ENCODE results near the gene MFRP.
A peak's percentile ranks its signal among the peaks of the same experiment; 100 is the strongest.

MFRP gene

GRCh38 chr11:119381181-119381988 lies 34.9 kb upstream of the MFRP start, which contains the start of gene USP2:
Gene USP2 (minus strand): TSS chr11:119381690. CDS start chr11:119373480, 8,210 bp downstream.
- H3K27me3 ChIP-seq (ENCODE audit: insufficient read depth, low read length, poor library complexity, severe bottlenecking), result no peaks in the 10 kb centered on the region
- H3F3A ChIP-seq (ENCODE audit: low read depth), result no peaks in the 10 kb centered on the region
- peak within 1 kb of the TSS; percentile 78 for H3K4me3 ChIP-seq (ENCODE audit: low read length, poor library complexity, severe bottlenecking)
- H3K4me2 ChIP-seq (ENCODE audit: low read depth, low read length, poor library complexity, severe bottlenecking), result peak within 1 kb of the TSS; percentile 78
- H2AFZ ChIP-seq (ENCODE audit: low read length), result peak within 1 kb of the TSS; percentile 92
- no peaks in the 10 kb centered on the region for H3K9me2 ChIP-seq (replicated peaks; ENCODE audit: low read depth, low read length)
- H4K20me1 ChIP-seq (ENCODE audit: insufficient read depth, low read length, poor library complexity, severe bottlenecking), result no peaks in the 10 kb centered on the region
- H3K9ac ChIP-seq (ENCODE audit: low read depth, low read length, poor library complexity, severe bottlenecking), result peak within 1 kb of the TSS; percentile 67
- no peaks in the 10 kb centered on the region for H3K36me3 ChIP-seq (ENCODE audit: insufficient read depth, low read length)
- H3K4me1 ChIP-seq (ENCODE audit: insufficient read depth, low read length, poor library complexity, severe bottlenecking), result peaks cover 21% of the 10 kb centered on the region
- H3K9me3 ChIP-seq (ENCODE audit: insufficient read depth, low read depth, low read length), result no peaks in the 10 kb centered on the region
- no peaks in the 10 kb centered on the region for H3K79me2 ChIP-seq (ENCODE audit: insufficient read depth, low read length)
- TF ChIP-seq, protein P1, sequence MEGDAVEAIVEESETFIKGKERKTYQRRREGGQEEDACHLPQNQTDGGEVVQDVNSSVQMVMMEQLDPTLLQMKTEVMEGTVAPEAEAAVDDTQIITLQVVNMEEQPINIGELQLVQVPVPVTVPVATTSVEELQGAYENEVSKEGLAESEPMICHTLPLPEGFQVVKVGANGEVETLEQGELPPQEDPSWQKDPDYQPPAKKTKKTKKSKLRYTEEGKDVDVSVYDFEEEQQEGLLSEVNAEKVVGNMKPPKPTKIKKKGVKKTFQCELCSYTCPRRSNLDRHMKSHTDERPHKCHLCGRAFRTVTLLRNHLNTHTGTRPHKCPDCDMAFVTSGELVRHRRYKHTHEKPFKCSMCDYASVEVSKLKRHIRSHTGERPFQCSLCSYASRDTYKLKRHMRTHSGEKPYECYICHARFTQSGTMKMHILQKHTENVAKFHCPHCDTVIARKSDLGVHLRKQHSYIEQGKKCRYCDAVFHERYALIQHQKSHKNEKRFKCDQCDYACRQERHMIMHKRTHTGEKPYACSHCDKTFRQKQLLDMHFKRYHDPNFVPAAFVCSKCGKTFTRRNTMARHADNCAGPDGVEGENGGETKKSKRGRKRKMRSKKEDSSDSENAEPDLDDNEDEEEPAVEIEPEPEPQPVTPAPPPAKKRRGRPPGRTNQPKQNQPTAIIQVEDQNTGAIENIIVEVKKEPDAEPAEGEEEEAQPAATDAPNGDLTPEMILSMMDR (conservative IDR thresholded peaks at IDR 0.05; ENCODE audit: low read length), result peak; percentile 81
- no peak for TF ChIP-seq EZH2phosphoT487 (IDR thresholded peaks at IDR 0.05; ENCODE audit: borderline replicate concordance)

GRCh38 chr11:119380827-119381180 lies 34.3 kb upstream of the MFRP start:
- Histone ChIP-seq H3K79me2 (ENCODE audit: insufficient read depth, low read length) (no peaks in the 10 kb centered on the region), H3K4me3 (ENCODE audit: low read length, poor library complexity, severe bottlenecking) (peak overlapping the region; percentile 78), H3F3A (ENCODE audit: low read depth) (no peaks in the 10 kb centered on the region), H3K9me3 (ENCODE audit: insufficient read depth, low read depth, low read length) (no peaks in the 10 kb centered on the region), H3K9me2 (replicated peaks; ENCODE audit: low read depth, low read length) (no peaks in the 10 kb centered on the region), H4K20me1 (ENCODE audit: insufficient read depth, low read length, poor library complexity, severe bottlenecking) (no peaks in the 10 kb centered on the region), H2AFZ (ENCODE audit: low read length) (peak overlapping the region; percentile 92), H3K4me1 (ENCODE audit: insufficient read depth, low read length, poor library complexity, severe bottlenecking) (peaks cover 21% of the 10 kb centered on the region), H3K9ac (ENCODE audit: low read depth, low read length, poor library complexity, severe bottlenecking) (peak overlapping the region; percentile 67), H3K4me2 (ENCODE audit: low read depth, low read length, poor library complexity, severe bottlenecking) (peak overlapping the region; percentile 78), H3K36me3 (ENCODE audit: insufficient read depth, low read length) (no peaks in the 10 kb centered on the region), H3K27me3 (ENCODE audit: insufficient read depth, low read length, poor library complexity, severe bottlenecking) (no peaks in the 10 kb centered on the region)
- TF ChIP-seq EZH2phosphoT487 (IDR thresholded peaks at IDR 0.05; ENCODE audit: borderline replicate concordance), result no peak
- TF ChIP-seq, protein P1 (conservative IDR thresholded peaks at IDR 0.05; ENCODE audit: low read length), result no peak

DNA sequence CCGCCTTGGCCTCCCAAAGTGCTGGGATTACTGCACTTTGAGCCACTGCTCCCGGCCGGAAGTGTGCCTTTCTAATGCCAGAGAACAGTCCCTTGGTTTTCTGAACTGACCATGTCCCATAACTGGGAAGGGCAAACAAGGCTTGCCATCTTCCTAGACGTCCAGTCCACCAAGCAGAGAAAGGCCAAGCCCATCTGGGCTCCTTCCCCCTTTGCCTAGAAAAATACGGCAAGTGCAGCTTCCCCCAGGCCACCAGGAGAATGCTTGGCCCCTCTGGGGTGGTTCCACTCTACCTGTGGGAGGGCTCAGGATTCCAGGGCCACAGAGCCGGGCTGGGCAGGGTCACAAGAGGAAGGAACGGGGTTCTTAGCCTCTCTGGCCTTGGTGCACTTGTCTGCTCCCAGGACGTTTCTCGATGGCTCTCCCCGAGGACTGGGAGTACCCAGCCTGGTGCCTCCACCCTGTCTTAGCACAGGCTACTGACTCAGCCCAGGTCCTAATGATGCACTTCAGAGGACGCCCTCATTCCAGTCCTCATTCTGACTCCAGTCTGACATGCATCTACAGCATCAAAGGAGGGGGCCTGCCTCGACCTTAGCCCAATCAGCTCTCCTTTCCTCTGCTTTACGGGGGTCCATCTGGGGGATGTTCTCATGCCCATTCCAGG lies 33.8 kb upstream of the MFRP start:
- Histone ChIP-seq H3K9ac (ENCODE audit: low read depth, low read length, poor library complexity, severe bottlenecking) (peak overlapping the region; percentile 67), H3K4me3 (ENCODE audit: low read length, poor library complexity, severe bottlenecking) (peak overlapping the region; percentile 78), H3K4me2 (ENCODE audit: low read depth, low read length, poor library complexity, severe bottlenecking) (peak overlapping the region; percentile 78)

More for the DNA sequence above, 33.8 kb upstream of the MFRP start:
- no peaks in the 10 kb centered on the region for H3F3A ChIP-seq (ENCODE audit: low read depth)
- H3K9me2 ChIP-seq (replicated peaks; ENCODE audit: low read depth, low read length), result no peaks in the 10 kb centered on the region
- peaks cover 21% of the 10 kb centered on the region for H3K4me1 ChIP-seq (ENCODE audit: insufficient read depth, low read length, poor library complexity, severe bottlenecking)
- H3K27me3 ChIP-seq (ENCODE audit: insufficient read depth, low read length, poor library complexity, severe bottlenecking), result no peaks in the 10 kb centered on the region
- no peaks in the 10 kb centered on the region for H3K9me3 ChIP-seq (ENCODE audit: insufficient read depth, low read depth, low read length)
- peak overlapping the region; percentile 92 for H2AFZ ChIP-seq (ENCODE audit: low read length)
- H3K79me2 ChIP-seq (ENCODE audit: insufficient read depth, low read length), result no peaks in the 10 kb centered on the region
- no peaks in the 10 kb centered on the region for H4K20me1 ChIP-seq (ENCODE audit: insufficient read depth, low read length, poor library complexity, severe bottlenecking)
- TF ChIP-seq, protein P1 (conservative IDR thresholded peaks at IDR 0.05; ENCODE audit: low read length), result no peak
- TF ChIP-seq EZH2phosphoT487 (IDR thresholded peaks at IDR 0.05; ENCODE audit: borderline replicate concordance), result no peak
- H3K36me3 ChIP-seq (ENCODE audit: insufficient read depth, low read length), result no peaks in the 10 kb centered on the region
